NCI-H2107 treated with DMSO at 0.1 percent for 48 hours (cell line): Measurements from ENCODE around the gene SH3GL3.

ENCODE experiments used
- DNase-seq: peaks from one replicate; lab custom pipeline; 2025; ENCODE audit not compliant: unreplicated experiment; lab: John Stamatoyannopoulos, UW

SH3GL3 gene

GRCh38 chr15:83610901-83611685 is 164.0 kb downstream of the SH3GL3 start:
- DNase-seq: no peak

GRCh38 chr15:83612226-83612625 is 165.1 kb downstream of the SH3GL3 start:
- DNase-seq: no peak

- DNase-seq: no peak
Observed at GRCh38 chr15:83612898-83613635, 165.9 kb downstream of the SH3GL3 start.

- no peak for DNase-seq
Observed at GRCh38 chr15:83613714-83614113, 166.6 kb downstream of the SH3GL3 start.

GRCh38 chr15:83616840-83617239 is 169.7 kb downstream of the SH3GL3 start:
- DNase-seq: no peak

GRCh38 chr15:83626171-83626802 is 179.1 kb downstream of the SH3GL3 start:
- DNase-seq: no peak

- DNase-seq: no peak
Observed at GRCh38 chr15:83631534-83631933, 184.4 kb downstream of the SH3GL3 start.

GRCh38 chr15:83643201-83643600 is 196.1 kb downstream of the SH3GL3 start:
- DNase-seq: no peak

- DNase-seq: no peak
Observed at GRCh38 chr15:83644439-83644838, 197.3 kb downstream of the SH3GL3 start.

GRCh38 chr15:83650831-83651230 is 203.7 kb downstream of the SH3GL3 start:
- DNase-seq: no peak

- DNase-seq: no peak
Observed at GRCh38 chr15:83651541-83651940, 204.4 kb downstream of the SH3GL3 start.

- no peak for DNase-seq
Observed at GRCh38 chr15:83652626-83653204, 205.6 kb downstream of the SH3GL3 start.

GRCh38 chr15:83653288-83653638 is 206.1 kb downstream of the SH3GL3 start:
- no peak for DNase-seq

- no peak for DNase-seq
Observed at GRCh38 chr15:83653639-83654378, 206.7 kb downstream of the SH3GL3 start, which contains the start of gene ADAMTSL3. TSS of gene ADAMTSL3 (plus strand) at chr15:83654123. CDS start at chr15:83655762, 1,639 bp downstream.

GRCh38 chr15:83654379-83655236 is 207.5 kb downstream of the SH3GL3 start:
- DNase-seq: no peak

- DNase-seq: no peak
Observed at GRCh38 chr15:83655237-83655616, 208.1 kb downstream of the SH3GL3 start.

- no peak for DNase-seq
Observed at GRCh38 chr15:83656192-83656591, 209.1 kb downstream of the SH3GL3 start.

- no peak for DNase-seq
Observed at GRCh38 chr15:83656943-83657528, 209.9 kb downstream of the SH3GL3 start.

GRCh38 chr15:83657549-83657948 is 210.4 kb downstream of the SH3GL3 start:
- DNase-seq: no peak
